Tibial nerve (tissue), 3 donors: ENCODE measurements around the gene TMEM95.
"Not testable (repeated sequence)": the region's sequence is repeated elsewhere in the genome, so short reads cannot be mapped to it uniquely, and the experiment has no call there.

Experiments
- CTCF ChIP-seq, 5 experiments: fragments of 200-600 bp in 3 of 5; fragments of 450-650 bp in 2 of 5; sonication (generic) in 3 of 5; IDR thresholded peaks; one replicate each; pipeline ENCODE4 v1.5.1; 2016 to 2019; ENCODE audit warnings: antibody characterized with exemption in 5 of 5, mild to moderate bottlenecking in 3 of 5, moderate library complexity in 2 of 5
- POLR2A ChIP-seq, 2 donors: fragments of 450-650 bp; IDR thresholded peaks; one replicate each; pipeline ENCODE4 v1.6.1; 2017; ENCODE audit warnings: antibody characterized with exemption in 2 of 2, mild to moderate bottlenecking in 2 of 2, moderate library complexity in 2 of 2

- not testable (repeated sequence) for TF ChIP-seq CTCF, POLR2A (IDR thresholded peaks at IDR 0.05)
Observed at GRCh38 chr17:7365963-7366362, 11.0 kb downstream of the TMEM95 start.
